G401.6 (cell line): ENCODE measurements around the gene PRSS38.

Experiments
- FAIRE-seq: peaks from 2 replicates; lab custom pipeline; 2012; peaks lifted over from hg19 to GRCh38; lab: Jason Lieb, UNC

The PRSS38 gene

DNA sequence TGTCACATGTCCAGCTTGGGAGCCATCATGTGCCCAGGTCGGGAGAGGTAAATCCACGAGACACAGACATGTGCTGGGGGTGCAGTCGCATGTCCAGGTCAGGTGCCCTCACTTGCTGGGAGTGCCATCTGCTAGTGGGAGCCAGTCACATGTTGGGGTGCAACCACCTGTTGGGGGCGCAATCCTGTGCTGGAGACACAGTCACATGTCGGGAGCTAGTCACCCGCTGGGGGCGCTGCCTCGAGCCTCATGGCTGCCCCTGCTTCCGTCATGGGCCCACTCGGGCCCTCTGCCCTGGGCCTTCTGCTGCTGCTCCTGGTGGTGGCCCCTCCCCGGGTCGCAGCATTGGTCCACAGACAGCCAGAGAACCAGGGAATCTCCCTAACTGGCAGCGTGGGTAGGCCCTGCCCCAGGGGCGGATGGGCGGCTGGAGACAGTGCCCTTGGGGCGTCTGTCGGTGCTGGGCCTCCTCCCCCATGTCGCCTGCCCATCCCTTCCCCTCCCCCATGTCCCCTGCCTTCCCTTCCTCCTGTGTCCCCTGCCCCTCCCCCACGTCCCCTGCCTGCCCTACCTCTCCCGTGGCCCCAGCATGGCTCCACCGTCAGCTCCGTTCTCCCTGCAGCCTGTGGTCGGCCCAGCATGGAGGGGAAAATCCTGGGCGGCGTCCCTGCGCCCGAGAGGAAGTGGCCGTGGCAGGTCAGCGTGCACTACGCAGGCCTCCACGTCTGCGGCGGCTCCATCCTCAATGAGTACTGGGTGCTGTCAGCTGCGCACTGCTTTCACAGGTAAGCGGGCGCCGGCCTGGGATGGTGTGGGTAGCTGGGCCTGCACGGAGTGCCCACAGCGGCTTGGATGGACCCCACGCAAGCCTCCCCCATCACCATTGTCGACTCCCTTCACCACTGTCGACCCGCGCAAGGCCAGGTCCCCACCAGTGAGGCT, at the start of gene PRSS38:
TSS of gene PRSS38 (plus strand) at position 208 of the 942 bp plus-strand sequence. CDS start at position 250, 42 bp downstream.
- no peak for FAIRE-seq

DNA sequence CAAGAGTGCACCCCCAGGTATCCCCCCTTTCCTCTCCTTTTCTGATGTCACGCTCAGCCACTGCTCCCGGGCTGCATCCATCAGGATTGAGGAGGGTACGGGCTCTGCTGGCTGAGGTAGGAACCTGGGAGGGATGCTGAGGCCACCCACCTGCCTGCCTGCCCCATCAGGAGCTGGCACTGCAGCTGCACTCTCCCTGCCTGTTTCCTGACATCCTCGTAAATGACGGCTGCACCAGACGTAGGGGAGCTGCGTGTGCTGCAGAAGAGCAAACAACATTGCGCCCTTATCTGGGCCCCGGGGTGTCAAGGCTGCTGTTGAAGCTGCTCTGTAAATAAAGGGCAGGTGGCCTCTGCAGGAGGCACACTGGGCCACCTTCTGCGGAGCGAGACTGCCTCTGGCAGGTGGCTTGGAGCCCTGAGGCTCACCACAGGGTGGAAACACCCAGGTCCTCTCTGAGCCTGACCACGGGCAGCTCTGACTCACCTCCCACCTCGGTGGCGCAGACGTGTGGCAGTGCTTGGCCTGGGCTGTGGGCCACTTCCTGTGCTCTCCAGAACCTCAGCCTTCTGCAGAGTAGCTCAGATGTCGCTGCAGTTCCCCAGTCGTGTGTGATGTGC, 49.4 kb upstream of the PRSS38 start:
- no peak for FAIRE-seq

DNA sequence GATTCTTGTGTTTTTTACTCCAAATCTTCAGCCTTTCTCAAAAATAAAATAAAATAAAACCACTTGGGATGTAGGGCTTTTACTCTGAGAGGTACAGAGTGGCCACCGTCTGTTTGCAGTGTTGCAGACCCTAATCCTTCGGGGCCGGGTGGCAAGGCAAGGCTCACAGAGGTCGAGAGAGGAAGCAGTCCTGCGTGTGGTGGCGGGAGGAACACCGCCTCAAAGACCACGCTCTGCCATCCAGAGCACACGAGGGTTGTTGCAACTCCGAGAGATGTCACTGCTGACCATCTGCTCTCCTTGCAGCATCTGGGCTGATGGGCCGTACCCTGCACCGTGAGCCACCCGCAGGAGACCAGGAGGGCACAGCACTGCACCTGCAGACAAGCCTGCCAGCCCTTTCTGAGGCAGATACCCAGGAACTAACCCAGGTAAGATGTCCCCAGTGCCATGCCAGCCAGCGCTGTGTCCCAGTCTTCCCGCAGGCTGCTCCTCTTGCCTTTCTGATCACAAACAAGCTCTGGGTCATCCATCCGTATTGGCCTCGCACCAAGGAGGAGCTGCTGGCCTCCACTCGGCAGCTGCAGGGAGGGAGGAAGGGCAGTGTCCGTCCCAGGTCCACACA, 48.7 kb upstream of the PRSS38 start:
- no peak for FAIRE-seq

DNA sequence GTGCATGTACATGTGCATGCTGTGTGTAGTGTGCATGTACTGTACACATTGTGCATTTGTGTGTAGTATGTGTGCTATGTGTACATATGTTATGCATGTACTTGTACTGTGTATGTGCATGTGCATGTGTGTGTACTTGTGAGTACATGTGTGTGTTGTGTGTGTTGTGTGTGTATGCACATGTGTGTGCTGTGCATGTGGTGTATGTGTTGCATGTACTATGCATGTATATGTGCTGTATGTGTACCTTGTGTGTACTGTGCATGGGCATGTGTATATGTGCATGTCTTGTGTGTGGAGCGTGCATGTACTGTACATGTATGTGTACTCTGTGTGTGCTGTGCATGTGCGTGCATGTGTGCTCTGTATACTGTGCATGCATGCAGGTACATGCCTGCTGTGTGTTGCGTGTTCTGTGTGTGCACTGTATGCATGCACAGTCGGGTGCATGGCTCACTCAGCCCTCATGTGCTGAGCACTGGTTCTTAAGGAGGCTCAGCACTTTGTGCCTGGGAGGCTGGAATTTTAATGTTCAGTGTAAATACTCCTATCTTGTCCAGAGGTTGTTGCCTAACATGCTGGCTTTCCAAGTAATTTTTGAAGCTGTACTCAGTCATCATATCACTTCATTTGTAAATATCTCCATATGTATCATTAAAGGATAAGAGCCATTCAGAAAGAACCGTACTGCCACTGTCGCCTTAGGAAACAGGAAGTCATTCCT, 47.9 kb upstream of the PRSS38 start:
- FAIRE-seq, result no peak

DNA sequence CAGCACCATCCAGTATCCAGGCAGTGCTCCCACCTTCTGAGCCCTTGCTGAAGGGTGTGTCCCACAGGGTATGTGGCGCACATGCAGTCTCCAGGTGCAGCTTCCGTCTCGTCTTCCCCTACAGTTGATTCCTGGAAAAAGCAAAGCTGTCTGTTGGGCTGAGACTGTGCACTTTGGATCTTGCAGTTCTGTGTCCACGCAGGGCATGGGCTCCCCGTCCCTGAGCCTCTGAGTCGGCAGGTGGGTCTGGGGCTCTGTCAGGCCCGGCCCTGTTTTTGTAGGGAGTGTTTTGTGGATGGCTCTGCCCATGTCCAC, 47.4 kb upstream of the PRSS38 start:
- no peak for FAIRE-seq

DNA sequence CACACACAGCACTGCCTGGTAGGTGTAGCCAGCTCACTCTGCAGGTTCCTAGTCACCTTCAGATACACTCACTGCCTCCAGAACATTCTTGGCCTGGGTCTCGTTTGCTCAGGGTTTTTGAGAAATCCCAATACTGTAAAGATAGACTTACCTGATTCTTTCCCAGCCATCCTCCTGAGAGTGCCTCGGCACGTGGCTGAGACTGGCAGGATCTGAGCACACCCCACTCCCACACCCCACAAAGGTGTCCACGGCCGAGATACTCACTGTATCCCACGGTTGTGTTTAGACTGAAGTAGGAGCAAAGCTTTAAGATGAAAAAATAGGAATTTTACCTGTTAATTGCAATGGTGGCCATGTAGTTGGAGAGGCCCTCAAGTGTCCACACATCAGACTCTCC, 46.8 kb upstream of the PRSS38 start:
- no peak for FAIRE-seq

DNA sequence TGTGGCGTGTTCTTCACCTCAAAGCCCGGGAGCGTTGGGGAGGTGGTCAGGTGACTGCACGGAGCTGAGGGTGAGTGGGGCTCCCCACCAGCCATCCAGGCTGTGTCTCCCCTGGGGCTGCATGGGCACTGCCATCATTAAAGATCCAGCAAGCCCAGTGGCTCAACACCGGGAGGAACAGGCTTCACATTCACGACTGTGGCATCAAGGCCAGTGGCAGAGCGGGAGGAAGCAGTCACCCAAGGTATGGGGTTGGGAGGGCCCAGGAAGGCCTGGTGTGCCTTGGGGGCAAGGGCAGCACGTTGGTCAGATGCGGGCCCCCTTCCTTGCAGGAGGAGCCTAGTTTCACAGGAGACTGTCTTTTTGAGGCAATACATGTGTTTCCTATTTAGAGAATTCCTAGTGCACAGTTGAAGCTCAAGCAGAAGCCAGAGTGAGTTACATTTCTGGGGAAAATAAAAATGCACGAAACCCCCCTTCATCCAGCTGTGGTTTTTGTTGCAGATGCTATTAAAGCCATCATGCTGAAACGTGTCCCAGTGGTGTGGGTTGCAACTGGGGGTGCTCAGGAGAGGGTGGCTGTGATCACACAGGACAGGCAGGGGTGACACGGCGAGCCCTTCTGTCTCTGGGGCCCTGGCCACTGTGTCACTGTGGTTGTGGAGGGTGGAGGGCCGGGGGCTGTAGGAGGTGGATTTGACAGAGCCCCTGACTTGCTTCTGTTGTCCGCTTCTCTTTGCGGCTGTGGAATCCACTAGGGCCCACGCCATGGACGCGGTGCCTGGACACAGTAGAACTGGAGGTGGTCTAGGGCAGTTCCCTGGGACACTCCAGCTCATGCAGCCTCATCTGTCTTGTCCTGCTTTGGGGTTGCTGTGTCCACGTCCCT, 46.2 kb upstream of the PRSS38 start:
- no peak for FAIRE-seq

DNA sequence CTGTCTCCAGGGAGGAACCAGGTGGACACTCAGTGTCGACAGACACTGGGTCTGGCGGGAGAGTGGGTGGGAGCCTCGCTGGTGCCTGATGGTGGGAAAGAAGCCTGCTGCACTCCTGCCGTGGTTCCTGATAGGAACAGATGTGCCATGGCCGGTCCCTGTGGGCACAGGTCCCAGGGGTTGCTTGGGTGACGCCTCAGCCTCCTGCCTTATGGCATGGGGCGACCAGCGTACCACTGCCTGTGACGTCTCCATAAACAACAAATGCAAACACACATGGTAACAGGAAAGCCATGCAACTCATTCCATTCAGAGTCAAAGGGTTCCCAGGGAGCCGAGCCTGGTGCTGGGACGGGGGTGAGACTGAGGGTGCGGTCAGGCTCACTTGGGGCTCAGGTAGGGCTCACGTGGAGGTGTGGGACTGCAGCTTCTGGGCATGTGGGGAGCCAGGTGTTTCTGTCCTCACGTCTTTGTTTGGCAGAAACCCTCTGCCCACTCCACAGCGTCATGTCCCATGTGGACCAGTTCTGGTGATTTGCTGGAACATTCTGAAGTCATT, 45.5 kb upstream of the PRSS38 start:
- no peak for FAIRE-seq

DNA sequence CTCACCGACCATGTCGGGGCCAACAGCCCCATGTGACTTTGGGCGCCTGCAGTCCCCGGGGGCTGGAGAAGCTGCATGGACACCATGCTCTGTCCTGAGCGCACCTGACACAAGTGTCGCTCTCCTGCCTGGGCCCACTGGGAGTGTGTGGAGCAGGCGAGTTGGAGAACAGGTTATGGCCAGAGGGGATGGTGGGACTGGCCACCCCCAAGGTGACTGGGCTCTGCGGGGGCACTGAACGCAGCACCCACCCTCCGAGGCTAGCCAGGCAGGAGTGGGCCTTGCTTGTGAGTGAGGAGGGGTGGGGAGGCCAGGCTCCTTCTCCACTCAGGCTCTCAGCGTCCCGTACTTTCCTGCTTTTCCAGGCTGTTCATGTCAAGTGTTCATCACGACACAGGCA, 44.7 kb upstream of the PRSS38 start:
- no peak for FAIRE-seq

DNA sequence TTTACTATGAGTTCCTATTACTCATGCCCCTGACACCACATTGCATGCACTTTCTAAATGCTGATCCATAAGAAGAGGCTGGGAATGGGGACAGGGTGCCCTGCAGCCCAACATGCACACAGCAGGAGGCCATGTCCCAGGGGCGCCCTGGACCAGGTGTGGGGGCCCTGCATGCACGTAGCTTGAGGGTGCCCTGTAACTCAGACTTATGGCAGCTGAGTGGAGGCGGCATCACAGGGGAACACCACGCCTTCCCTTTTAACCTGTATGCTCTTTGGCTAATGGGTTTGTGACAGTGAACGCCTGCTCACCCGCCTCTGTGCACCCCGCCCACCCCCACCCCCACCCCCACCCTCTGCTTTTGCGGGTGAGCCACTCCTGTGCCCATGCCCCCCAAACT, 44.1 kb upstream of the PRSS38 start:
- FAIRE-seq, result no peak

DNA sequence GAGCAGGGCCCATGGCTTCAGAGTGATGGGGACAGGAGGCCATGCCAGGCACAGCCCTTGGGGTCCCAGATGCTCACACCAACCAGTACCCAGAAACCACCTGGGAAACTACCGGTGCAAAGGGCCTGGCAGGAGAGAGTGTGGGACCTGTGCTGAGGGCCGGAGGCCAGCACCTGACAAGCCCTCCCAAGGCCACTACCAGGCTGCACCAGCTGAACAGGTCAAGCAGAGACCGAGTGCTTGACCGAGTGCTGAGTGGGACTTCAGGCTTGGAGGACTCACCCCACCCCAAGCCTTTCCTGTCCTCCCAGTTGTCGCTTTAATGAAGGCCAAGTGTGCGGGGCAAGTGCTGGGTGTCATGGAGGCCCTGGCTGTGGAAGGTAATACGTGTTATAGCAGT, 43.7 kb upstream of the PRSS38 start:
- FAIRE-seq, result no peak

DNA sequence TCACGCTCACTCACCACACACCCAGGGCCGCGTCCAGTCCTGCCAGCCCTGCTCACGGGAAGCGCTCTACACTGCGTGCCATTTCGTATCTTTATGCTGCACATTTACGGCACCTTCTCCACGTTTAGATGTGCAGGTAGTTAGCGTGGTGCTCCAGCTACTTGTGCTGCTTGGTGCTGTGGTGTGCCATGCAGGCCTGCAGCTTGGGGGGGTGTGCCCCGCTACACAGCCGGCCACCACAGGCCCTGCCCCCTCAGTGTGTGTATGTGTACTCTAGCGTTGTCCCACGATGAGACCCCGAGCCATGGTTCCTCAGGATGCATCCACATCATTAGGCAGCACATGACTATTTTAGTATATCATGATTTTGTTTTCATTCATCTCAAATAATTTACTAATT, 41.9 kb upstream of the PRSS38 start:
- FAIRE-seq, result no peak

DNA sequence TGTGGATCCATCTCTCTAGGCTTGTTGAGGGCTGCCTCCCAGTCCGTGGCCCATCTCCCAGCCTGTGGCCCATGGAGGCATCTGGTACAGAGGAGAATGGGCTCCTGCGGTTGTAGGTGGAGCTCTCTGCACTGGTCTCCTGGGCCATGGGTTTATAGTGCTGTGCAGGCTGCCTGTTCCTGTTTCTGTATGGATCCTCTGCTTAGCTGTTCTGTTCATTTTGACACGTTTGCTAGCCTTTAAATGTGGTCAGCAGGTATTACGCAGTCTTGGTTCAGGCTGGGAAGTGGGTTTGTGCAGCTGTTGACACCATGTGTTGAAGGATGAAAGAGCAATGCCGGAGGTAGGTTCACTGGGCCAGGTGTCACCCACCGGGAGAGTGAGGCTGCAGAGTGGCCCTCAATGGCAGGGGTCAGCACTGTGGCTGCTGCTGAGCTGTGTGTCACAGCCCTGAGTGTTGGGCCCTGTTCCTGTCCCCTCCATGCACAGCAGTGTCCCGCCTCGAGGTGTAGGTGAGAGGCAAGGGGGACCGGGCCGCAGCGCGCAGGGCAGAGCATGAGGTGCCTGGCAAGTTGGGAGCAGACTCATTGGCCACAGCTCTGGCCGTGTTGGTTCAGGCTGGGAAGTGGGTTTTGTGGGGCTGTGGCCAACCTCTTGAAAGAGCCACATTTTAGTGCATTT, 41.3 kb upstream of the PRSS38 start:
- FAIRE-seq, result no peak

DNA sequence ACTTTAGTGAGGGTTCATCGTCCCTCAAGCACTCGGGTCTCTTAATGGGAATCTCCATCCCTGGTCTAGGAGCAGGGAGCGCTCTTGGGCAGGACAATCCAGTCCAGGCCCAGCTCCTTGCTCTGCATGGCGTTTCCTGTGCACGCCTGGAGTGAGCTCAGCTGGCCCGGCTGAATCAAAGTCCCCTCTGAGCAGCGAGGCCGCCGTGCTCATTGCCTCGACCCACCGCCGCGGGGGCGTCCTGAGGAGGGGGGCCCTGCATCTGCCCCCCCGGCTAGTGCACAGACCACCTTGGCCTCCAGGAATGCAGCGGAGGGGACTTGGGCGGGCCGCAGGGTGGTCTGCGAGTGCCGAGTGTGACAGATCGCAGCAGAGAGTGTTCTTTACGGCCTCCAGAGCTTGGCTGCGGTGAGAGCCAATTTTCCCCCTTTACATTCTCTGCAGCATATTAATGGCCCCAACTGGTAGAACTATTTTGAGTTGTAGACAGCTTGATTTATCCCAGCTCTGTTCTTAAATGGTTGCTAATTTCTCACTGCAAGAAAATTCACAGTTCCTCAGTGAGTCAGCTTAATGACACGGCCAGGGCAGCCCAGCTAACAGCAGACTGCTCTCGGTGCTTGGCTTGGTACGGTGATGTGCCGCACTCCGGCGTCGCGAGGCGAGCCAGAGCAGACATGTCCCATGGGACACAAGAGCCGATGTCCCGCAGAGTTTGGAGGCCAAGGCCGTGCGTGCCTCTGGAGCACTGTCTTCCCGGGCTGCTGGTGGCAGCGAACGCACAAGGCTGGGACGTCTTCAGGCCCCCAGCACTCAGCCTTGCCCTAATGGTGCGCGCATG, 40.4 kb upstream of the PRSS38 start:
- FAIRE-seq, result no peak

DNA sequence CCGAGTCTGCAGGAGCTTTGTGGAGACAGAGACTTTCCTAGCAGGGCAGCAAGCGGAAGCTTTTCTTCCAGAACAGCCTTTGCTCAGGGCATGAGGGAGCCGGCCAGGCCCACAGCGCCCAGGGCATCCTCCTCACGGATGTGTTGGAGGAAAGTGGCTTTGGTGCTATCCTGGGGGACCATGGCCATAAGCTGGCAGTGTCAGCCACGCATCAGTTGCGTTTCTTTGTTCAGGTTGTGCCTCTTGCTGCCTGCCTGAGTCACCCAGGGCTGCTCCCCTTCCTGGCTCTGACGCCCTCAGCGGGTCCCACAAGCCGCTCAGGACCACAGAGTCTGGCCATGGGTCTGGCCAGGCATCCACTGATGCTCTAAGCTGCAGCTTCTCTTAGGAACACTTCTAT, 39.6 kb upstream of the PRSS38 start:
- no peak for FAIRE-seq

DNA sequence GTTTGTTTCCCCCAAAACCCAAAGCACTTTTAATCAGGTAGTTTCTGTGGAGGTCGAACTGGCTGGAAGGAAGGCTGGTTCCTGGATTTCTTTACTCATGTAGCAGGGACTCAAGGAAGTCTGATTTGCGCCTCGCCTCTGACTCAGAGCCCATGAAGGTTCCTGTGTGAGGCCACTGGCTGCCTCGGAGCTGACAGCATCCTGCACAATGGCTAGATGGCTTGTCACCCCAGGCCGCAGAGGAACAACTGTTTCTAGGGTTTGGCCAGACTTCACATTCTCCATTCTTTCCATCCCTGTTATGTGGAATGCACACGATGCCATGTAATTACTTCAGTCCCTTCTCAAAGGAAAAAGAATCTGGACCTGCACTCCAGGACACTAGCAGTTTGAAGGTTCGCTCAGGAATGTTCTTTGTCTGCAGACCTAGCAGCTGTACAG, 39.1 kb upstream of the PRSS38 start:
- FAIRE-seq, result no peak

DNA sequence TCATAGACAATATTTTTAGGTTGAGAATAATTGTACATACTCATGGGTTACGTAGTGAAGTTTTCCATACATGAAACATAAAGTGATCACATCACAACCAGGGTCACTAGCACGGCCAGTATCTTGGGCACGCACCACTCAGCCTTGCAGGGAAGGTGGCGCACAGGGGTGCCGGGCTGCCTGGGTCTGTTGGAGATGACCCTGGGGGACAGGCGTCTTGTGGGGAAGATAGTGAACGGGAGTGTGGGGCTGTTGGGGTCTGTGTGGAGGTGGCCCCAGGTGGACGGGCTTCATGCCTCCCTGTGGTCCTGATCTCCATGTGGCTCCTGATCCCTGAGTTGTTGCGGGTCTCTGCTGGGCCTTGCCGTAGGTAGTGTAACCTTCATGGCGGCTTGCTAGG, 38.3 kb upstream of the PRSS38 start:
- FAIRE-seq, result no peak

DNA sequence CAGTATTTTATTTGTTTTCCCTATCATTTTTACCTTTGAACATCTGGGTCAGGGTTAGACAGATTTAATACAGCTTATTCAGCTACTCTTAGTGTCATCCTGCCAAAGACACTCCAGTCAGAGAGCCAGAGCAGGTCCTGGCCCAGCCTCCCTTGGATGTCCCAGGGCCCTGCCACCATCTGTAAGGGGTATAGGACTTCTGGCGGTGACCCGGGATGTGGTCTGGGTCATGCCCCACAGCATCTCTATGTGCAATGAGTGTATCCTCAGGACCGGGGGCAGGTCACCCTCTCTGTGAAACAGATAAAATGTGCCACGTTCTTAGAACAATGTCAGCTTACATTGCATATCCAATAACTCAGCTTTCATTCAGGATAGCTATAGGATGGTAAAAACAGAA, 37.8 kb upstream of the PRSS38 start:
- no peak for FAIRE-seq

DNA sequence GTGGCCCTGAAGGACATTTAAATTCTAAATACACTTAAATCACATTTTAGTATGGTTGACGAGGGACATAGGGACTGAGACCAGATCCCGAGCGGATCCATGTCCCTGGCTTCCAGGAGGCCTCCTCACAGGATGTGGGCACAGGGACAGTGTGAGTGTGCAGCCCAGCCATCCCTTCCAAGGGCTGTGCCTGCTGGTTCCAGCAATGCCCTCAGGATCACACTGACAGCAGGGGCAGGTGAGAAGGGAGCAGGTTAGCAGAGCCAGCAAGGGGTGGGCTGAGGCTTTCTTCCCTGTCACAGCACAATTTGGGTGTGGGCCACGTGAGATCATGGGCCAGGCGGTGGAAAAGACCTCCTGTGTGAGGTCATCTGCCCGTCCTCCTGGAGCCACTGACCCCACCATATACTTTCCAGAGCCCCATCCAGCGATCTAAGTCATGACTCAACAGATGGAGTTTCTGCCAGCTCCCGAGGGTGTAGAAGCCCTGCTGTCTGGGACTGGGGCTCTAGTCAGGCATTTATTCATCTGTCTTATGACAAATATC, 37.0 kb upstream of the PRSS38 start:
- FAIRE-seq, result no peak

DNA sequence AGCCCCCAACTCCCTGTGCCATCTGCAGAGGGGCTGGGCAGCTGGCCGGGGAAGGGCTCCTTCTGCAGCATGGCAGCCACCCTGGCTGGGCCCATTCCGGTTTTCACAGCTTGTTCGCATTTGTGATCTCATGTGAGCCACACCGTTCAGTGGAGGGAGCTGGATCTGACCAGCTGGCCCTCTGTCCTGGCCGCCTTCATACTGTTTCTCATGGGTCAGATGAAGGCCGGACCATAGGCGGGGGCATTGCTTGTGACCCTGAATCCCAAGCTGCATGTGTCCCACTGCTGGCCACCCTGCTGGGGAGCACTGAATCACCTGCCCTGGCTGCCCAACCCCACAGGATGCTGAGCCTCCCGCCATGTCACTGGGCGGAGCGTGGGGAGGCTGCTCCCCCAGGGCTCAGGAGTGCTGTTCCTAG, 36.4 kb upstream of the PRSS38 start:
- FAIRE-seq, result no peak
